ENCODE data around the gene DPP6.

The DPP6 gene

DNA sequence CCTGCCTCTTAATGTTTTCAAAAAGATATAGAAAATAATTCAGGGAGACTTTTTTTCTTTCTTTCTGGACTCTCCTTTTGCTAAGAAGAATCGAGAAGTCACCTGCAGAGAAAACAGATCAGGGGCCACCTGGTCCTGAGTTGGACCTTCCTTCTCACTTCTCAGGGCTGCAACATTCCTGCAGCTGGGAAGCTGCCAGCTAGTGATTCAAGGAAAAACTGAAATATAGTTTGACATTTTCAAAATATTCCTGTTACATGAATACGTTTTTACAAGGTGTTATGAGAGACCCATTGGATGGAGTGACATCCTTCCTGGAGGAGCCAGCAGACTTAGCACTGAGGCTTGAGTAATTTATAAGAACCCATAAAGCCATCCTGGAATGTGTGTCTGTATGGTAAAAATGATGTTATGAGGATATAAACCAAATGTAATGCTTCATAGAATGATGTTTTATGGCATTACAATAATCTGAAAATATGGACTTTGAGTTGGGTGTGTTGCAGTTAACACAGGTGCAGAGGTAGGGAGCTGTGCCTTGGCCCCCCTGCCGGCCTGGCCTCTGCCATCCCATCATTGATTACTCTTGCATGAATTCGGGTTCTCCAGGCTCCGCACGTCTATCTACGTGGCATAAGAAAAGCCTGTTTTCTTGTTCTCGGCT is 801.0 kb downstream of the DPP6 start:
- DNase-seq (ENCODE audit: extremely low read depth, low read depth): no peak
- no peak overlapping the region for H3K4me3 ChIP-seq (replicated peaks; ENCODE audit: low read depth, low read length)
- TF ChIP-seq, protein P1, sequence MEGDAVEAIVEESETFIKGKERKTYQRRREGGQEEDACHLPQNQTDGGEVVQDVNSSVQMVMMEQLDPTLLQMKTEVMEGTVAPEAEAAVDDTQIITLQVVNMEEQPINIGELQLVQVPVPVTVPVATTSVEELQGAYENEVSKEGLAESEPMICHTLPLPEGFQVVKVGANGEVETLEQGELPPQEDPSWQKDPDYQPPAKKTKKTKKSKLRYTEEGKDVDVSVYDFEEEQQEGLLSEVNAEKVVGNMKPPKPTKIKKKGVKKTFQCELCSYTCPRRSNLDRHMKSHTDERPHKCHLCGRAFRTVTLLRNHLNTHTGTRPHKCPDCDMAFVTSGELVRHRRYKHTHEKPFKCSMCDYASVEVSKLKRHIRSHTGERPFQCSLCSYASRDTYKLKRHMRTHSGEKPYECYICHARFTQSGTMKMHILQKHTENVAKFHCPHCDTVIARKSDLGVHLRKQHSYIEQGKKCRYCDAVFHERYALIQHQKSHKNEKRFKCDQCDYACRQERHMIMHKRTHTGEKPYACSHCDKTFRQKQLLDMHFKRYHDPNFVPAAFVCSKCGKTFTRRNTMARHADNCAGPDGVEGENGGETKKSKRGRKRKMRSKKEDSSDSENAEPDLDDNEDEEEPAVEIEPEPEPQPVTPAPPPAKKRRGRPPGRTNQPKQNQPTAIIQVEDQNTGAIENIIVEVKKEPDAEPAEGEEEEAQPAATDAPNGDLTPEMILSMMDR (IDR thresholded peaks at IDR 0.05; ENCODE audit: low read depth, low read length, missing control alignments): no peak

DNA sequence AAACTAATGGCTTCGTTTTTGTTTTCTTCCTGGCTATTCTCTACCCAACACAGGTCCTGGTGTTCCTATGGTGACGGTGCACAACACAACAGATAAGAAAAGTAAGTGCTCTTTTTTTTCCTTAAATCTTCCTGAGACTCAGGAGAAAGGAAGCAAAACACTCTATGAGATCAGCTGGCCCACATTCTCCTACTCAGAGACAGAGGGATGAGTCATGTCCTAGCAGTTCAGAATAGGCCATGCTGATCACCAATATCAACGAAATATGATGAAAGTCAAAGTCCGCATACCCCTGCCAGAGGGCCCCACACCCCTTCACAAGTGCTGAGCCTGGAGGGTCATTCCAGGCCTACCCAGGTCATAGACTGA is 801.5 kb downstream of the DPP6 start:
- no peak overlapping the region for H3K4me3 ChIP-seq (replicated peaks; ENCODE audit: low read depth, low read length)
- DNase-seq (ENCODE audit: extremely low read depth, low read depth): no peak
- TF ChIP-seq, protein P1 (IDR thresholded peaks at IDR 0.05; ENCODE audit: low read depth, low read length, missing control alignments): no peak

DNA sequence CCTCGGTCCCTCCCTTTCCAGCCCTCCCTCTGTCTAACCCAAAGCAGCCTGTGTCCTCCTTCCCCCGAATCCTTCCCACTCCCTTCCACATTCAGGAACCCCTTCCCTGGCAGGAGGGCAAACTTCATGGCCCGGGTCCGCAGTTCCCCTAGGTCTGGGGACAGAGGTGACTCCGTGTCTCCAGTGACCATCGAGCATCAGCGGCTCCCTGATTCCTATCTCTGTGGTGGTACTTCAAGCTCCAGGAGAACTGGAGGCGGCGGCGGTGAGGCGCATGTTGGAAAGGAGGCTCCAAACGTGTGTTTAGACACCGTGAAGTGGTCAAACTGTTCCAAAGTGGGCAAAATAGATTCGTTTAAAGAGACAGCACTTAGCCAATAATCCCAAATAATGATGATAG is 802.6 kb downstream of the DPP6 start:
- DNase-seq (ENCODE audit: extremely low read depth, low read depth): no peak
- TF ChIP-seq, protein P1 (IDR thresholded peaks at IDR 0.05; ENCODE audit: low read depth, low read length, missing control alignments): no peak
- no peak overlapping the region for H3K4me3 ChIP-seq (replicated peaks; ENCODE audit: low read depth, low read length)

DNA sequence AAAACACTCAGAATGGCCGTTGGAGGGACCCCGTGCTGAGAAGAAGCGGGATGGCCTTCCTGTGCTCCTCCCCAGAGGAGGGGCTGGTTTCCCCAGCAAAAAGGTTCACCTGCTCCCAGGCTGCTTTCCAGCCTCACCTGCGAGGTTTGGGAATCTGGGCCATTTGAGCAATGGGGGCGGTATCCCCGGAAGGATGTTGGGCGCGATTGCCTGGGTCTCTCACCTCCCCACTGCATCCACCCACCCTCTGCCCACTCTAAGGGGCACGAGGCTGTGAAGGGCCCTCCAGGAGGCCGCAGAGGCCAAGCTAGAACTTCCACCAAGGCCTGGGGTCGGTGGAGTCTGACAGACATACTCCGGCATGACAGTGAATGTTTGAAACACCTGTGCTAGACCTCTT is 803.2 kb downstream of the DPP6 start:
- DNase-seq (ENCODE audit: extremely low read depth, low read depth): no peak

DNA sequence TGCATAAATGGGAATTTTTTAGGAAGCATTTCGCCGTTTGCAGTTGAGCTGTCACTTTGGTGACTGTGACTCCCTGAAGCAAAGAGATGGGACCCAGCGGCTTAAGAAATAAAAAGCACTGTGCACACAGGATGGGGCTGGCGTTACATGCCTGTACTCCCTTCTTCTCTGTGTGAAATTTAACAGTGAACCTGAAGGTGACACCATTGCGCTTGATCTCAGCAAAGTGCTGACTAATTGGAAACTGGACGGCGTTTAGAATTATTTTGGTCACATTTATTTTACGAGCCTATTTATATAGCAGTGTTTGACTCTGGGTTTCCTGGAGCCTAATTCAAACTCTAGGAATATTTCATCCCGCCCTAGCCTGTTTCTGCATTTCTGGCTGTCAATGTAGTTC is 804.5 kb downstream of the DPP6 start:
- H3K4me3 ChIP-seq (replicated peaks; ENCODE audit: low read depth, low read length): no peak overlapping the region
- TF ChIP-seq, protein P1 (IDR thresholded peaks at IDR 0.05; ENCODE audit: low read depth, low read length, missing control alignments): no peak
- no peak for DNase-seq (ENCODE audit: extremely low read depth, low read depth)

More for the DNA sequence above, 803.2 kb downstream of the DPP6 start:
- TF ChIP-seq, protein P1 (IDR thresholded peaks at IDR 0.05; ENCODE audit: low read depth, low read length, missing control alignments): no peak
- H3K4me3 ChIP-seq (replicated peaks; ENCODE audit: low read depth, low read length): no peak overlapping the region

DNA sequence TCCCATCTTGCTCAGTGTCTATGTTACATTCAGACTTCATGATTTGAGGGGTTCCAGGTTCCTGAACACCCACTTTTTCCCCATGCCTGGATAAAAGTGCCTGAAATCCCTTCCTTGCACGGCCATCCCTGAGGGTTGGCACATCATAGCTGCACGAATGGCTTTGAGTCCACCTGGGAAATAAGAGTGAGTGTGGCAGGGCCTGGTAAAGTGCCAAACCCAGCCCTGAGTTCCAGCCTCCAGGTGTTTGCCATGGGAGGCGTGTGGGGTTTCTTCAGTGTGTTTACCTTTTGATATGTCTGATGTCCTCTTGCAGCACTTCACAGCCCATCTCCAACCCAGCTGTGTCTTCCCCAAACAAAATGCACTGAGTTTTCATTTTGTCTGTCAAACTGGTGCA is 805.0 kb downstream of the DPP6 start:
- no peak for DNase-seq (ENCODE audit: extremely low read depth, low read depth)
- TF ChIP-seq, protein P1 (IDR thresholded peaks at IDR 0.05; ENCODE audit: low read depth, low read length, missing control alignments): no peak
- no peak overlapping the region for H3K4me3 ChIP-seq (replicated peaks; ENCODE audit: low read depth, low read length)
